Epithelial cell of esophagus (primary cell): ENCODE data around the gene PCDH12.

ENCODE experiments used
- DNase-seq: peaks from one replicate; pipeline ENCODE4 v3.0.0; 2010; ENCODE audit warnings: low read depth
- H3K4me3 ChIP-seq: 2 replicates; pipeline ENCODE4 v1.5.1; 2011; ENCODE audit warnings: mild to moderate bottlenecking, low read length, control low read depth
- TF ChIP-seq, protein P1 (sequence below): IDR thresholded peaks from 2 replicates; pipeline ENCODE4 v1.5.1; 2011; ENCODE audit warnings: low read depth, mild to moderate bottlenecking, low read length, control low read depth, inconsistent platforms; ENCODE audit not compliant: insufficient read depth; ENCODE audit errors: missing control alignments

The PCDH12 gene

DNA sequence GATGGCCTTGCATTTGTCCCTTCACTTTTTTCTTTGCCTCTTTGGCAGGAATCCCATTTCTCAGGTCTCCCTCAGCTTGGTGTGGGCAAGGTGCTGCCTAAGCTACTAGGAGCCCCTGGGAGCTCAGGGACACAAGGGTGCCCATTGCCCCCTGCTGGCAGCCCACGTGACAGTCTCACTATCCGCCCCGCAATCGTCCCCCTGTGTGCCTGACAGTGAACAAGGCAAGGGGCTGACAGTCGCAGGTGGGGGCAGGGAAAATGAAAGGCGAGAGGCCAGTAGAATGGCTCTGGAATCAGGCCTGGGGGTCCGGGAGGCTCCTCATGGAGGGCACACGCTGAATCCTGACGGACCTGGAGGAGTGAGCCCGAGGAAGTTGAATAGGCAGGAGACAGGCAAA, 2.0 kb upstream of the PCDH12 start:
- TF ChIP-seq, protein P1, sequence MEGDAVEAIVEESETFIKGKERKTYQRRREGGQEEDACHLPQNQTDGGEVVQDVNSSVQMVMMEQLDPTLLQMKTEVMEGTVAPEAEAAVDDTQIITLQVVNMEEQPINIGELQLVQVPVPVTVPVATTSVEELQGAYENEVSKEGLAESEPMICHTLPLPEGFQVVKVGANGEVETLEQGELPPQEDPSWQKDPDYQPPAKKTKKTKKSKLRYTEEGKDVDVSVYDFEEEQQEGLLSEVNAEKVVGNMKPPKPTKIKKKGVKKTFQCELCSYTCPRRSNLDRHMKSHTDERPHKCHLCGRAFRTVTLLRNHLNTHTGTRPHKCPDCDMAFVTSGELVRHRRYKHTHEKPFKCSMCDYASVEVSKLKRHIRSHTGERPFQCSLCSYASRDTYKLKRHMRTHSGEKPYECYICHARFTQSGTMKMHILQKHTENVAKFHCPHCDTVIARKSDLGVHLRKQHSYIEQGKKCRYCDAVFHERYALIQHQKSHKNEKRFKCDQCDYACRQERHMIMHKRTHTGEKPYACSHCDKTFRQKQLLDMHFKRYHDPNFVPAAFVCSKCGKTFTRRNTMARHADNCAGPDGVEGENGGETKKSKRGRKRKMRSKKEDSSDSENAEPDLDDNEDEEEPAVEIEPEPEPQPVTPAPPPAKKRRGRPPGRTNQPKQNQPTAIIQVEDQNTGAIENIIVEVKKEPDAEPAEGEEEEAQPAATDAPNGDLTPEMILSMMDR = no peak
- DNase-seq = no peak
- H3K4me3 ChIP-seq = no peak overlapping the region

DNA sequence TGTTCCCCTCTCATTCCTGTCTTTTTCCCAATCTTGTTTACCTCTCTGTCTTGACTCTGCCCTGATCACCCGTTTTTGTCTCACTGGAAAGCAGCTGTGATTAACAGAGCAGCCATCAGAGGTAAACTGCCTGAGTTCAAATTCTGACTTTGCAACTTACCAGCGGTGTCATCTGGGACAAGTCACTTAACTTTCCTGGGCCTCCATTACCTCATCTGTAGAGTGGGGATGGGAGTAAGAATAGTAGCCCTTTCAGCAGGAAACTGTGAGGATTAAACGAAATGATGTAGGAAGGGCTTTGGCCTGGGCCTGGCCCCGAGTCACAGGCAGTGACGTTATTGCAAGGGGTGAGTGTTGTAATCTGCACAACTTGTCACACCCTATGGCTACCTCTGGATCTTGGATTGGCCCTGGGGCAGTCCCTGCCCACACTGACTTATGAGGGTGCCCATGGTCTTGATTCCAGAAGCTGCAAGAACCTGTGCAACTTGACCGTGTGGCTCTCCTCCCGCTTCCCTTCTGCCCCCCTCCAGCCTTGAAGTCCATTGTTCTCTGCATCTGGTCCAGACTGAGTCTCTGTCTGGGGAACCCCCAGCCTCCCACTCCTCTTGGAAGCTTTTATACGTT, 657 bp upstream of the PCDH12 start:
- DNase-seq = peak; percentile 68
- TF ChIP-seq, protein P1 = no peak
- no peak overlapping the region for H3K4me3 ChIP-seq

DNA sequence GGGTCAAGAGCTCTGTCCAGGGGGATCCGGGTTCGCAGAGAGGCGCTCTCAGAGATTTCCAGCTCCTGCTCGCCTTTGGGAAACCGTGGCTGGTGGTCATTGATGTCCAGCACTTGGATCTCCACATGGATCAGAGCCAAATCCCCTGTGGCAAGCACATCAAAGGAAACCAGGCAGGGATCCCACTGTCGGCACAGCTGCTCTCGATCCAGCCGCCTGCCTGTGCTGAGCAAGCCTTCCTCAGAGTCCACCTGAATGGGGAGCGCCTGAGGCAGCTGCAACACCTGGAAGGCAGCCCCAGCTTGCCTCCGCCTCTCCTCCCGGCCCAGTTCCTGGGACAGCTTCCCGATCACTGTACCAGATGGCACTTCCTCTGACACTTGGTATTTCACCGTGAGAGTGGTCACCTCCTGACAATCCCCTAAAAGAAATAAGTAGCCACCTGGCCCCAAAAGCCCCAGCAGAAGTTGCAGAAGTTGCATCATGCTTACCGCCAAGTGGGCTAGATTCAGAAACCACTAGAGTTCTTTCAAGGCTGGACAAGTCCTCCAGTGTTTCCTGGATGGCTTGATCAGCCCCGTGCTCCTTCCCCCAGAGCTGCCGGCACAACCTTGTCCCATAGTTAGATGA, 520 bp downstream of the PCDH12 start:
- peak; percentile 28 for DNase-seq
- TF ChIP-seq, protein P1 = no peak
- no peak overlapping the region for H3K4me3 ChIP-seq

DNA sequence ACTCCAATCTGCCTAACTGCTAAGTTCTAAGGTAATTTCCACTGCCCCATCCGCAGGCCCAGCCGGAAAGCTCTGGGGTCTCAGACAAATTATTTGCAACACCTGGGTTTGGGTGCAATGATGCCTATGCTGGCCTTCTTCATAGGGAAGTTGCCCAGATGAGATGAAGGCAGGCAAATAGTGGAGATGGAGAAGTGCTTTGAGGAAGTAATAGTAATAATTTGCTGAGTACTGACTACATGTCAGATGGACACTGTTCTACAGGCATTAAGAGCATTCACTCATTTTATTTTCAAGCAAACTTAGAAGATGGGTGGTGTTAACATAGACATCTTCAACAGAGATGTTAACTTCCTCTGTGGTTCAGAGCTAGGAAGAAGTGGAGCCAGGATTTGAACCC, 3.8 kb downstream of the PCDH12 start:
- TF ChIP-seq, protein P1 = no peak
- no peak overlapping the region for H3K4me3 ChIP-seq
- no peak for DNase-seq

DNA sequence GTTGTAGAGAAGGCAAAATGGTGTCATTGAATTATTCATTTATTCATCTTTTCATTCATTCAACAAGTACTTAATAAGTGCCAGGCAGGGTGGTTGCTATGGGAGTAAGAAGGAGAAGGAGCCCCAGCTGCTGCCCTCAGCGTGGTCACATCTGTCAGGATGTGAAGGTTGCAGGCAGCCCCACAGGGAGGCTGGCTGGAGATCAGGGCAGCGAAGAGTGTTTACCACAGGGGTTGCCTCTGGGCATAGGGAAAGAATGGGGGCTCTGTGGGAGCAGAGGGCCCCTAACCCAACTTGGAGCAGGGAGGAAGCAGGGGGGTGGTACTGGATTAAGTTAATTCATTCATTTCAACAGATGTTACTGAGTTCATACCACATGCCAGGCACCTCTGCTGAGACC, 6.0 kb downstream of the PCDH12 start:
- TF ChIP-seq, protein P1 = no peak
- no peak overlapping the region for H3K4me3 ChIP-seq
- no peak for DNase-seq

DNA sequence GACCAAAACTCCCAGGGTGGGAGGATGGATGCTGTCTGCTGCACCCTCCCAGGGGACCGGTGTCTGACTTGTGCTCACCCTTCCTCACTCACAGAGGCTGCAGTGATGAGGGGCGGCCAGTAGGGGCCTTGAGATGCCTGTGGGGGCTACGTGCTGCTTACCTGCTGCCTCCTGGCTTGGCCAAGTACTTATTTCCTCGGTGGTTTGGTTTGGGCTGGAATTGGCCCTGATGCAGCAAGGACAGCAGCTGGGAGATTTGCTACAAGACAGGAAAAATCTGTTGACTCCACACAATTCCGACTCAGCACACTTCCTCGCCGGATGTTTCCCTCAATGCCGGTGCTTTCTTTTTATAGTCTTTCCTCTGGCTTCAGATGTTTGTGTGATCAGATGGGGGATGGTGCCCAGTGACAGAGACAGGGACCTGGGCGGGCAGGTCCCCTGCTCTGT, 6.6 kb downstream of the PCDH12 start:
- H3K4me3 ChIP-seq = no peak overlapping the region
- DNase-seq = no peak
- TF ChIP-seq, protein P1 = peak; percentile 27
